Dedifferentiated amniotic fluid mesenchymal stem cell (primary cell): ENCODE data around the gene CCRL2.

Source experiments
- DNase-seq: peaks from one replicate; pipeline ENCODE4 v3.0.0-alpha.2; 2016; ENCODE audit errors: extremely low spot score

CCRL2 gene, protein sequence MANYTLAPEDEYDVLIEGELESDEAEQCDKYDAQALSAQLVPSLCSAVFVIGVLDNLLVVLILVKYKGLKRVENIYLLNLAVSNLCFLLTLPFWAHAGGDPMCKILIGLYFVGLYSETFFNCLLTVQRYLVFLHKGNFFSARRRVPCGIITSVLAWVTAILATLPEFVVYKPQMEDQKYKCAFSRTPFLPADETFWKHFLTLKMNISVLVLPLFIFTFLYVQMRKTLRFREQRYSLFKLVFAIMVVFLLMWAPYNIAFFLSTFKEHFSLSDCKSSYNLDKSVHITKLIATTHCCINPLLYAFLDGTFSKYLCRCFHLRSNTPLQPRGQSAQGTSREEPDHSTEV

DNA sequence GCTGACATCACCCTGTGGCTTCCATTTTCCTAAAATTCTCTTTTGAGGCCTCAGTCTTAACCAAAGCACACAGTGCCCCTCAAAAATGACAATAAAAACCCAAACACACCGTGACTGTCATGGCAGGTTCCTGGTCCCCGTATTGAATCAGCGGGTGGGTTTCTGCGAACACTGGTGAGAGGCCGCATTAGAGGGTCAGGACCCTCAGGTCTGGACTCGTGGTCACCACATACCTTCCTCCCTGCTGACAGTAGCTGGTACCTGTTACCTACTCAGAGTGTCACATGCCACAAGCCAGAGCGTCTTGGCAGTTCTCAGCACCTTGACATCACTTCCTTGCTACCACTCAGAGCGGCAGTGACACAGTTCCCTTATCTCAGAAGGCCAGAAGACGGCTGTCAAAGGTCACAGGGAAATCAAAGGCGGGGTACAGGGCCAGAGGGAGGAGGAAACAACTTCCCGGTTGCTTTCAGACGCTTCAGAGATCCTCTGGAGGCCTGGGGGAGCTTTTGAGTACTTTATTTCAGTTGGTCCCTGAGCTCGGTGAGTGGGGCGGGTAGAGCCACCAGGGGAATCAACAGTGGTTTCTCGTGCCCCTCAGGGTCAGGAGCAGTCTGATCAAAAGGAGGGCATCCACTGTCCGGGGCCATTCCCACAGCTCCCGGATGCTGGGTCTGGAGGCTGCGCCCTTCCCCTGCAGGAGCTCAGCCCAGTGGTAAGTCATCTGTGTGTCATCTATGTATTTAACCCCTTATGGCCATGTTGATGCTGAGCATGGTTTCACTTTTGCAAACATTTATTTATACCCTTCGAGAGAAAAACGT, at the start of gene CCRL2, which contains the start of gene CCR5AS:
TSS of gene CCRL2 (plus strand) at position 472 of the 824 bp plus-strand sequence. CDS start 821 bp downstream, outside the sequence.
TSS of gene CCR5AS (minus strand) at position 279 of the 824 bp plus-strand sequence.
- DNase-seq: no peak

GRCh38 chr3:46358466-46358865, 48.6 kb upstream of the CCRL2 start:
- DNase-seq: no peak

GRCh38 chr3:46359733-46360493, 47.1 kb upstream of the CCRL2 start:
- DNase-seq: no peak

GRCh38 chr3:46360907-46361306, 46.2 kb upstream of the CCRL2 start:
- no peak for DNase-seq

GRCh38 chr3:46361408-46362283, 45.4 kb upstream of the CCRL2 start:
- DNase-seq: no peak

GRCh38 chr3:46365041-46365440, 42.0 kb upstream of the CCRL2 start:
- no peak for DNase-seq

GRCh38 chr3:46365737-46366524, 41.1 kb upstream of the CCRL2 start:
- no peak for DNase-seq

- DNase-seq: no peak
Measured at GRCh38 chr3:46367811-46368210, 39.2 kb upstream of the CCRL2 start.

- DNase-seq: no peak
Measured at GRCh38 chr3:46368569-46368968, 38.5 kb upstream of the CCRL2 start.

- DNase-seq: no peak
Measured at GRCh38 chr3:46369151-46369550, 37.9 kb upstream of the CCRL2 start.

- DNase-seq: no peak
Measured at GRCh38 chr3:46369675-46370132, 37.4 kb upstream of the CCRL2 start.

DNA sequence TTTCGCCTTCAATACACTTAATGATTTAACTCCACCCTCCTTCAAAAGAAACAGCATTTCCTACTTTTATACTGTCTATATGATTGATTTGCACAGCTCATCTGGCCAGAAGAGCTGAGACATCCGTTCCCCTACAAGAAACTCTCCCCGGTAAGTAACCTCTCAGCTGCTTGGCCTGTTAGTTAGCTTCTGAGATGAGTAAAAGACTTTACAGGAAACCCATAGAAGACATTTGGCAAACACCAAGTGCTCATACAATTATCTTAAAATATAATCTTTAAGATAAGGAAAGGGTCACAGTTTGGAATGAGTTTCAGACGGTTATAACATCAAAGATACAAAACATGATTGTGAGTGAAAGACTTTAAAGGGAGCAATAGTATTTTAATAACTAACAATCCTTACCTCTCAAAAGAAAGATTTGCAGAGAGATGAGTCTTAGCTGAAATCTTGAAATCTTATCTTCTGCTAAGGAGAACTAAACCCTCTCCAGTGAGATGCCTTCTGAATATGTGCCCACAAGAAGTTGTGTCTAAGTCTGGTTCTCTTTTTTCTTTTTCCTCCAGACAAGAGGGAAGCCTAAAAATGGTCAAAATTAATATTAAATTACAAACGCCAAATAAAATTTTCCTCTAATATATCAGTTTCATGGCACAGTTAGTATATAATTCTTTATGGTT, 36.1 kb upstream of the CCRL2 start, which contains the start of gene CCR5:
TSS of gene CCR5 (plus strand) at position 108 of the 680 bp plus-strand sequence. CDS start 1,957 bp downstream, outside the sequence.
- no peak for DNase-seq

GRCh38 chr3:46371519-46372340, 35.3 kb upstream of the CCRL2 start:
- no peak for DNase-seq

- no peak for DNase-seq
Measured at GRCh38 chr3:46372492-46373359, 34.3 kb upstream of the CCRL2 start.

- no peak for DNase-seq
Measured at GRCh38 chr3:46374755-46375154, 32.3 kb upstream of the CCRL2 start.

DNA sequence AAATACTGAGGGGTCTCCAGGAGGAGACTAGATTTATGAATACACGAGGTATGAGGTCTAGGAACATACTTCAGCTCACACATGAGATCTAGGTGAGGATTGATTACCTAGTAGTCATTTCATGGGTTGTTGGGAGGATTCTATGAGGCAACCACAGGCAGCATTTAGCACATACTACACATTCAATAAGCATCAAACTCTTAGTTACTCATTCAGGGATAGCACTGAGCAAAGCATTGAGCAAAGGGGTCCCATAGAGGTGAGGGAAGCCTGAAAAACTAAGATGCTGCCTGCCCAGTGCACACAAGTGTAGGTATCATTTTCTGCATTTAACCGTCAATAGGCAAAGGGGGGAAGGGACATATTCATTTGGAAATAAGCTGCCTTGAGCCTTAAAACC, 31.8 kb upstream of the CCRL2 start:
- DNase-seq: no peak

GRCh38 chr3:46375814-46376213, 31.2 kb upstream of the CCRL2 start:
- DNase-seq: no peak
